Inferior parietal cortex (tissue), 1 donor: Measurements from ENCODE around the gene C11orf65.

Experiments used
- DNase-seq: peaks from one replicate; pipeline ENCODE4 v3.0.0-alpha.2; 2016; ENCODE audit errors: extremely low spot score

The C11orf65 gene

GRCh38 chr11:108369064-108369463 lies 98.3 kb downstream of the C11orf65 start:
- DNase-seq: no peak

DNA sequence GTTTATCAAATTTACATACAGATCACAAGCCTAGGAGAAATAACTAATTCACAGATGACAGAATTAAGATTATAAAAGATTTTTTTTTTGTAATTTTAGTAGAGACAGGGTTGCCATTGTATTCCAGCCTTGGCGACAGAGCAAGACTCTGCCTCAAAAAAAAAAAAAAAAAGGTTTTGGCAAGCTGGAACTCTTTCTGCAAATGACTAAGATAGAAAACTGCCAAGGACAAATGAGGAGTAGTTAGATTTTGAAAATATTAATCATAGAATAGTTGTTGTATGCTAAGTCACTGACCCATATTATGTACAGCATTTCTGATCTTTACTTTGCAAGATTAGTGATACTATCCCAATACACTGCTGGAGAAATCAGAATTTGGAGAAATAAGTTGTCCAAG lies 99.2 kb downstream of the C11orf65 start:
- DNase-seq: no peak

GRCh38 chr11:108364159-108364558 lies 103.2 kb downstream of the C11orf65 start:
- DNase-seq: no peak

DNA sequence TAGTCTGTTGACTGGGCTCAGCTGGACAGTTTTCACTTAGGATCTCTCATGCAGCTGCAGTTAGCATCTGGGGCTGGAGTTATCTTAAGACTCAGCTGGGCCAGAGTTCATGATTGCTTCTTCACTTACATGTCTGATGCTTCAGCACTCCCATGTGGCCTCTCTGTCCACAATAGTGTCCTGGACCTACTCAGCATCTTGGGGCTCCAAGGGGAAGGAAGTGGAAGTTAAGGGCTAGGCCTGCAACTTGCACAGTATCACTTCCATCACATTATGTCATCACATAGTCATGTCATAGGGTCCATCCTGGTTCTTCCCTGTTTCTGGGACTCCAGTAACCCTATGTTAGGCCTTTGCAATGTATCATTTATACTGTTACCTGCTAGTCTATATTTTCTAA lies 115.9 kb downstream of the C11orf65 start:
- DNase-seq: no peak

- DNase-seq: no peak
These were observed 120.9 kb downstream of the C11orf65 start for GRCh38 chr11:108346451-108346850.

GRCh38 chr11:108345767-108346166 lies 121.6 kb downstream of the C11orf65 start:
- DNase-seq: no peak

DNA sequence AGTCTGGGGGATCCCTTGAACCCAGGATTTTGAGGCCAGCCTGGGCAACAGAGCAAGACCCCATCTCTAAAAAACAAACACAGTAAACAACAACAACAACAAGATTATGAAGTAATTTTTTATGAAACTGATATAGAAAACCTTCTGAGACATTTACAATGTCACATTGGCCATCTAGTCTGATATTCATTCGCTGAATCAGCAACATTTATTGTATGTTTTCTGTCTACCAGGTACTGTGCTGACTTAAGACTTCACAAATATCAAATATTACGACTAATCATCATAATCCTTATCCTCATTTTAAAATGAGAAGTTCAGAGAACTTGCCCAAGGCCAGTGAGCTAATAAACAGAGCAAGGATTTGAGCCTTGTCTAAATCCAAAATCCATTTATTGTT lies 123.6 kb downstream of the C11orf65 start:
- DNase-seq: no peak

- DNase-seq: no peak
These were observed 125.7 kb downstream of the C11orf65 start for GRCh38 chr11:108341654-108342053.

- DNase-seq: no peak
These were observed 126.4 kb downstream of the C11orf65 start for GRCh38 chr11:108340973-108341372.

DNA sequence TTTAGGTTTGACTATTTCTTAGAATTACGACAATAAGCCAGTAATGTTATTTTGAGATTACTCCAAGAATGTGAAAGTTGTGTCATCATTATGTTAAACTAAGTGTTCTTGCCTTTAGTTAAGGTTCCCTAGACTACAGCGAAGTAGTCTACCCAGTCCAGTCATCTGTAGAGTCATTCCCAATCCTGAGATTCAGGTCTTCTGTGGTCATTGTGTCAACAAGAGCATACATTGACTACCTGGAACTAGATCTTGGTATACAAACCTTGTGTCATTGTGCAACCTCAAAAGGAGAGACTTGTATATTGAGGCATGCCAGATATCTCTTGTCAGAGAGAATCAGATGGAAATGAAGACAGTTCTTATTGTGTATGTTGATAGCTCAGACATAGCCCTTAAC lies 128.6 kb downstream of the C11orf65 start:
- DNase-seq: no peak

DNA sequence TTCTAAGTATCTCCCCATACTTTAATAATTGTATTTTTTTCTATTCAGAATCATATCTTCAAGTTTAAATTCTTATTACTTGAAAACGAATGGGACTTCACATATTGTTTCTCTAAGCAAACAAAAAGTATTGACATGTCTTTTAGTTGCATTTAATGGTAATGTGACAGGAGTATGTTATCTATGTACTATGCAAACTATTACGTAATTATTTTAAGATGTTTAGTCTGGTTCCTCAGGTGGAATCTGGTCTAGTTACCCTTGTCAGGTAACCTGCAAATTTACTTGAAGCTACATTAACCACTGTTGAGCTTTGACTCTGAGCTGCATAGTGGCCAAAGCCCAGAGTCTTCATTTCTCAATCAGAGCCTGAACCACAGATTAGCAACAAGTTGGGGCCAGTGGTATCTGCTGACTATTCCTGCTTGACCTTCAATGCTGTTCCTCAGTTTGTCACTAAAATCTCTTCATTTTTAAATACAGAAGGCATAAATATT lies 133.9 kb downstream of the C11orf65 start:
- DNase-seq: no peak
